HEK293 (cell line): ENCODE results near the gene WASL.
"Not testable (repeated sequence)": the region's sequence is repeated elsewhere in the genome, so short reads cannot be mapped to it uniquely, and the experiment has no call there.

Experiments
- CTCF ChIA-PET: fragments of 350-600 bp; formaldehyde crosslinking; extraction: SDS; loops from one replicate; lab custom pipeline; 2021; ENCODE audit warnings: antibody characterized with exemption; lab: Yijun Ruan, JAX
- POLR2A ChIA-PET: fragments of 300-600 bp; formaldehyde crosslinking; extraction: SDS; loops from one replicate; lab custom pipeline; 2020; ENCODE audit warnings: antibody characterized with exemption, inconsistent platforms; lab: Yijun Ruan, JAX
- H3K27ac ChIP-seq: fragments of 200-500 bp; sonication (Bioruptor generic); 2 replicates; pipeline ENCODE4 v1.5.1; 2014; ENCODE audit warnings: low read depth, low read length, control low read depth, inconsistent platforms; ENCODE audit errors: extremely low read depth
- H3K36me3 ChIP-seq, 2 experiments: fragments of 200-500 bp in 1 of 2; sonication (Bioruptor generic) in 1 of 2; 1 replicate in 1 of 2; 2 replicates in 1 of 2; pipeline ENCODE4 v1.5.1; 2014 to 2017; ENCODE audit warnings: inconsistent platforms in 2 of 2, low read length in 2 of 2; ENCODE audit not compliant: control insufficient read depth in 2 of 2, insufficient read depth in 1 of 2
- H3K4me1 ChIP-seq: fragments of 200-500 bp; sonication (Bioruptor generic); 2 replicates; pipeline ENCODE4 v1.5.1; 2014; ENCODE audit warnings: mild to moderate bottlenecking, low read length, inconsistent platforms; ENCODE audit not compliant: control insufficient read depth, insufficient read depth
- H3K4me3 ChIP-seq: 2 replicates; pipeline ENCODE4 v1.5.1; 2011; ENCODE audit warnings: low read depth, mild to moderate bottlenecking, control low read depth, low read length, moderate library complexity
- H3K9me3 ChIP-seq: fragments of 200-500 bp; sonication (Bioruptor generic); 2 replicates; pipeline ENCODE4 v1.5.1; 2014; ENCODE audit warnings: low read depth, low read length, inconsistent platforms; ENCODE audit not compliant: control insufficient read depth, insufficient read depth
- ZNF10 ChIP-seq: fragments of 450-650 bp; formaldehyde crosslinking; IDR thresholded peaks from 2 replicates; pipeline ENCODE4 v1.5.1; 2017; ENCODE audit warnings: missing biosample characterization, missing genetic modification characterization
- ZNF121 ChIP-seq: fragments of 450-650 bp; formaldehyde crosslinking; IDR thresholded peaks from 2 replicates; pipeline ENCODE4 v1.5.1; 2016; ENCODE audit warnings: missing biosample characterization, missing genetic modification characterization
- ZNF621 ChIP-seq: fragments of 450-650 bp; formaldehyde crosslinking; IDR thresholded peaks from 2 replicates; pipeline ENCODE4 v1.5.1; 2017; ENCODE audit warnings: missing biosample characterization, missing genetic modification characterization
- TF ChIP-seq, protein P1 (sequence below): fragments of 450-650 bp; formaldehyde crosslinking; IDR thresholded peaks from 2 replicates; pipeline ENCODE4 v1.5.1; 2016; ENCODE audit warnings: missing biosample characterization, missing genetic modification characterization
- TF ChIP-seq, protein P2 (sequence below): fragments of 450-650 bp; formaldehyde crosslinking; IDR thresholded peaks from 2 replicates; pipeline ENCODE4 v1.5.1; 2016; ENCODE audit warnings: missing biosample characterization, missing genetic modification characterization
- TF ChIP-seq, protein P3 (sequence below): fragments of 450-650 bp; formaldehyde crosslinking; IDR thresholded peaks from 2 replicates; pipeline ENCODE4 v1.5.1; 2017; ENCODE audit warnings: missing biosample characterization, missing genetic modification characterization
- TF ChIP-seq, protein P4 (sequence below): fragments of 450-650 bp; formaldehyde crosslinking; IDR thresholded peaks from 2 replicates; pipeline ENCODE4 v1.5.1; 2016; ENCODE audit warnings: missing biosample characterization, missing genetic modification characterization

Gene WASL

DNA sequence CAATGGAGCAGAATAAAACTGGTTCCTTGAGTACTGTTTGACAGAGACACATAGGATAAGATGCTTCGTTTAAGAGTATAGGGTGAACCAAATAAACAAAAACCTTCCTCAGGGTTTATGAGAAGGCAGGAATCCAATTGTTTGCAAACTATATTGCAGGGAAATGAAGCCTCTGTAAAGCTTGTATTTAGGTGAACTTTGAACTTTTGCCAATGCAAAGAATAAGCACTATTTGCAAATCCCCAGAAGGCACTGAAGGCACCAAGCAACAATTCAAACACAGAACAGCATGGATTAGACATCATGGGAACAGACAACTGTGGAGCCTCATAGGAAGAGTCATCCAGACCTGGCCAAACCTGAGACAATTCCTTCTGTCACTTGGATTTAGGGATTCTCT, 47.1 kb upstream of the WASL start (continued):
- no peak for TF ChIP-seq ZNF121 (tag by site-specific recombination)

DNA sequence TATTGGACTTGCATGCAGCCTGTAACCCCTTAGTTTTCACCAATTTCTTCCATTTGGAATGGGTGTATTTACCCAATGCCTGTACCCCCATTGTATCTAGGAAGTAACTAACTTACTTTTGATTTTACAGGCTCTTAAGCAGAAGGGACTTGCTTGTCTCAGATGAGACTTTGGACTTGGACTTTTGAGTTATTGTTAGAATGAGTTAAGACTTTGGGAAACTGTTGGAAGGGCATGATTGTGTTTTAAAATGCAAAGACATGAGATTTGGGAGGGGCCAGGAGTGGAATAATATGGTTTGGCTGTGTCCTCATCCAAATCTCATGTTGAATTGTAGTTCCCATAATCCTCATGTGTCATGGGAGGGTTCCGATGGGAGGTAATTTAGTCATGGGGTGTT, 46.3 kb upstream of the WASL start:
- H3K9me3 ChIP-seq, H3K4me3 ChIP-seq, H3K27ac ChIP-seq, H3K36me3 ChIP-seq, CTCF ChIA-PET, POLR2A ChIA-PET: not testable (repeated sequence)
- H3K4me1 ChIP-seq: peaks cover 13% of the 10 kb centered on the region; the same call in 1 of the 2 replicates

DNA sequence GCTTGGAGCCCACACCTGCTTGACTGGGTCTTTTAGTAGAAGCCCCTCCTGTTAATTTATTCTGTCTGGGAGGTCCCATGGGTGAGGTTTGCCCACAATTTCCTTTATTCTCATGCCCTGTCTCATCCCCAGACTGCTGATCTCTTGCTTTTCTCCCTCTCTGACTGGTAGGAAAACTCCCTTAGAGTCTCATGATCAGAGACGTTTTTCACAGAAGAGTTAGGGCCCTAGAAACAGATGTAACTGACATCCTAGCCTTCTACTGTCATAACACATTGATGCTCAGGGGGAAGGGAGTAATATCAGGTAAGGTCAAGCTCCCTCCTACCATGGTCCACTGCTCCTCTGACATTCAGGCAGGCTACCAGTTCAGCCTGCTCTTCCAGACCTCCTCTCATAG, 43.7 kb upstream of the WASL start:
- Histone ChIP-seq H3K9me3 (no peaks in the 10 kb centered on the region), H3K36me3 (no peaks in the 10 kb centered on the region), H3K4me1 (peaks cover 2% of the 10 kb centered on the region; the same call in 1 of the 2 replicates), H3K4me3 (no peak overlapping the region), H3K27ac (no peak overlapping the region)
- POLR2A ChIA-PET: no interaction called here
- CTCF ChIA-PET: interaction anchor here (0.7 to 2.0 kb wide), 2 partner anchors 74 to 79 kb away, joined by 3 to 7 read pairs; no protein-coding TSS in a partner anchor
- TF ChIP-seq, protein P1, sequence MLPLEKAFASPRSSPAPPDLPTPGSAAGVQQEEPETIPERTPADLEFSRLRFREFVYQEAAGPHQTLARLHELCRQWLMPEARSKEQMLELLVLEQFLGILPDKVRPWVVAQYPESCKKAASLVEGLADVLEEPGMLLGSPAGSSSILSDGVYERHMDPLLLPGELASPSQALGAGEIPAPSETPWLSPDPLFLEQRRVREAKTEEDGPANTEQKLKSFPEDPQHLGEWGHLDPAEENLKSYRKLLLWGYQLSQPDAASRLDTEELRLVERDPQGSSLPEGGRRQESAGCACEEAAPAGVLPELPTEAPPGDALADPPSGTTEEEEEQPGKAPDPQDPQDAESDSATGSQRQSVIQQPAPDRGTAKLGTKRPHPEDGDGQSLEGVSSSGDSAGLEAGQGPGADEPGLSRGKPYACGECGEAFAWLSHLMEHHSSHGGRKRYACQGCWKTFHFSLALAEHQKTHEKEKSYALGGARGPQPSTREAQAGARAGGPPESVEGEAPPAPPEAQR (tag by site-specific recombination): no peak

DNA sequence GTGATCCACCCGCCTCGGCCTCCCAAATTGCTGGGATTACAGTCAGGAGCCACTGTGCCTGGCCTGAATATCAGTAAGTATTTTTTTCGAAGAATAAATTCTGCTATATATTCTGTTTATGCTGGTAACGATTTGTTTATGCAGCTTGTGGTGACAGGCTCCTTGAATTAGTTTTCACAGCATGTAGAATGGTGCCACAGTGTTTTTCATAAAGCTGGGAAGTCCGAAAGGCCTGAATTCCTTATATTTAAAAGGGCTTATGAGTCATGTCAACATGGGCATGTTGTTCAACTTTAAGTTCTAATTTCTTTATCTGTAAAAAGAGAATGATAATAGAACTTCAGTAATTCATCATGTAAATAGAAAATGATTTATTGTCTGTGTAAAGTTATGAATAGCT, 42.2 kb upstream of the WASL start:
- Histone ChIP-seq H3K4me1 (no peaks in the 10 kb centered on the region), H3K36me3 (no peaks in the 10 kb centered on the region), H3K27ac (no peak overlapping the region), H3K9me3 (no peaks in the 10 kb centered on the region), H3K4me3 (no peak overlapping the region)
- TF ChIP-seq, protein P2, sequence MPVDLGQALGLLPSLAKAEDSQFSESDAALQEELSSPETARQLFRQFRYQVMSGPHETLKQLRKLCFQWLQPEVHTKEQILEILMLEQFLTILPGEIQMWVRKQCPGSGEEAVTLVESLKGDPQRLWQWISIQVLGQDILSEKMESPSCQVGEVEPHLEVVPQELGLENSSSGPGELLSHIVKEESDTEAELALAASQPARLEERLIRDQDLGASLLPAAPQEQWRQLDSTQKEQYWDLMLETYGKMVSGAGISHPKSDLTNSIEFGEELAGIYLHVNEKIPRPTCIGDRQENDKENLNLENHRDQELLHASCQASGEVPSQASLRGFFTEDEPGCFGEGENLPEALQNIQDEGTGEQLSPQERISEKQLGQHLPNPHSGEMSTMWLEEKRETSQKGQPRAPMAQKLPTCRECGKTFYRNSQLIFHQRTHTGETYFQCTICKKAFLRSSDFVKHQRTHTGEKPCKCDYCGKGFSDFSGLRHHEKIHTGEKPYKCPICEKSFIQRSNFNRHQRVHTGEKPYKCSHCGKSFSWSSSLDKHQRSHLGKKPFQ (tag by site-specific recombination): no peak
- TF ChIP-seq ZNF621: no peak
- TF ChIP-seq, protein P3, sequence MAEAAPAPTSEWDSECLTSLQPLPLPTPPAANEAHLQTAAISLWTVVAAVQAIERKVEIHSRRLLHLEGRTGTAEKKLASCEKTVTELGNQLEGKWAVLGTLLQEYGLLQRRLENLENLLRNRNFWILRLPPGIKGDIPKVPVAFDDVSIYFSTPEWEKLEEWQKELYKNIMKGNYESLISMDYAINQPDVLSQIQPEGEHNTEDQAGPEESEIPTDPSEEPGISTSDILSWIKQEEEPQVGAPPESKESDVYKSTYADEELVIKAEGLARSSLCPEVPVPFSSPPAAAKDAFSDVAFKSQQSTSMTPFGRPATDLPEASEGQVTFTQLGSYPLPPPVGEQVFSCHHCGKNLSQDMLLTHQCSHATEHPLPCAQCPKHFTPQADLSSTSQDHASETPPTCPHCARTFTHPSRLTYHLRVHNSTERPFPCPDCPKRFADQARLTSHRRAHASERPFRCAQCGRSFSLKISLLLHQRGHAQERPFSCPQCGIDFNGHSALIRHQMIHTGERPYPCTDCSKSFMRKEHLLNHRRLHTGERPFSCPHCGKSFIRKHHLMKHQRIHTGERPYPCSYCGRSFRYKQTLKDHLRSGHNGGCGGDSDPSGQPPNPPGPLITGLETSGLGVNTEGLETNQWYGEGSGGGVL (tag by site-specific recombination): no peak
- ChIA-PET CTCF (interaction anchor here (0.6 kb wide), 1 partner anchor 138 kb away, joined by 3 read pairs; no protein-coding TSS in a partner anchor), POLR2A (no interaction called here)

DNA sequence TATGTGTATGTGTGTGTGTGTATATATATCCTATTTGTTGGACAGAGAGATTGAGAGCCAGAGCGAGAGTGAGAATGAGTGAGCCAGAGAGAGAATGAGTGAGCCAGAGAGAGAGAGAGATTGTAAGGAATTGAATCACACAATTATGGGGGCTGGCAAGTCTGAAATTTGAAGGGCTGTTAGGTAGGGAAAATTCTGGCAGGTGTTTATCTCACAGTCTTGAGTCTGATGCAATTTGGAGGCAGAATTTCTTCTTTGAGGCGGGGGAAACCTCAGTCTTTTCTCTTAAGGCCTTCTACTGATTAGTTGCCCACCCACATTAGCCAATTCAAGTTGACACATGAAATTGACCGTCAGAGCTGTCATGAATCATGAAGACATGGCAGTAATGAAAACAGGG, 41.0 kb upstream of the WASL start:
- H3K4me1 ChIP-seq: no peaks in the 10 kb centered on the region
- no peak overlapping the region for H3K4me3 ChIP-seq
- TF ChIP-seq, protein P4, sequence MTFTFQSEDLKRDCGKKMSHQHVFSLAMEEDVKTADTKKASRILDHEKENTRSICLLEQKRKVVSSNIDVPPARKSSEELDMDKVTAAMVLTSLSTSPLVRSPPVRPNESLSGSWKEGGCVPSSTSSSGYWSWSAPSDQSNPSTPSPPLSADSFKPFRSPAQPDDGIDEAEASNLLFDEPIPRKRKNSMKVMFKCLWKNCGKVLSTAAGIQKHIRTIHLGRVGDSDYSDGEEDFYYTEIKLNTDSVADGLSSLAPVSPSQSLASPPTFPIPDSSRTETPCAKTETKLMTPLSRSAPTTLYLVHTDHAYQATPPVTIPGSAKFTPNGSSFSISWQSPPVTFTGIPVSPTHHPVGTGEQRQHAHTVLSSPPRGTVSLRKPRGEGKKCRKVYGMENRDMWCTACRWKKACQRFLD (tag by site-specific recombination): no peak
- TF ChIP-seq ZNF10: peak; percentile 73
- ChIA-PET POLR2A (no interaction called here), CTCF (interaction anchor here (1.2 kb wide), 1 partner anchor 107 kb away, joined by 3 read pairs; no protein-coding TSS in a partner anchor)
- H3K36me3 ChIP-seq: no peaks in the 10 kb centered on the region
- H3K27ac ChIP-seq: no peak overlapping the region
- no peaks in the 10 kb centered on the region for H3K9me3 ChIP-seq
